ENCODE measurements around the gene NDUFS5.
"Not testable (repeated sequence)": the region's sequence is repeated elsewhere in the genome, so short reads cannot be mapped to it uniquely, and the experiment has no call there.

DNA sequence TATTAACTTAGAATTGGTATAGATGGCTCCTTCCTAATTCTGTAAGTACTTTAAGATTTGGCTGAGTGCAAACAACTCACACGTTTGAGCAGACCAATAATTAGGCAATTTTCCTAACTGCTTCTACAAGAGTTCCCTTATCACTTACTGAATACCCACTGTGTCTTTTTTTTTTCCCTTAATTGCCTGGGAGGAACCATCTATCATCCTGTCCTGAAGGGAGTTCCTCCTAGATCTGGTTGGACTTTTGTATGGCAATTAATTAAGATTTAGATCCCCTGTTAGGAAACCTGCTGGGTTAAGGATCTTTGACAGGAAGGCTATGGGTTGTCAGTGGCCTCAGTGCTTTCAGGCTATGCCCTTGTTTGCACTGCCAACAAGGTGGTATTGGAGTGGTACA is 46.8 kb upstream of the NDUFS5 start:
- TF ChIP-seq, protein P1, sequence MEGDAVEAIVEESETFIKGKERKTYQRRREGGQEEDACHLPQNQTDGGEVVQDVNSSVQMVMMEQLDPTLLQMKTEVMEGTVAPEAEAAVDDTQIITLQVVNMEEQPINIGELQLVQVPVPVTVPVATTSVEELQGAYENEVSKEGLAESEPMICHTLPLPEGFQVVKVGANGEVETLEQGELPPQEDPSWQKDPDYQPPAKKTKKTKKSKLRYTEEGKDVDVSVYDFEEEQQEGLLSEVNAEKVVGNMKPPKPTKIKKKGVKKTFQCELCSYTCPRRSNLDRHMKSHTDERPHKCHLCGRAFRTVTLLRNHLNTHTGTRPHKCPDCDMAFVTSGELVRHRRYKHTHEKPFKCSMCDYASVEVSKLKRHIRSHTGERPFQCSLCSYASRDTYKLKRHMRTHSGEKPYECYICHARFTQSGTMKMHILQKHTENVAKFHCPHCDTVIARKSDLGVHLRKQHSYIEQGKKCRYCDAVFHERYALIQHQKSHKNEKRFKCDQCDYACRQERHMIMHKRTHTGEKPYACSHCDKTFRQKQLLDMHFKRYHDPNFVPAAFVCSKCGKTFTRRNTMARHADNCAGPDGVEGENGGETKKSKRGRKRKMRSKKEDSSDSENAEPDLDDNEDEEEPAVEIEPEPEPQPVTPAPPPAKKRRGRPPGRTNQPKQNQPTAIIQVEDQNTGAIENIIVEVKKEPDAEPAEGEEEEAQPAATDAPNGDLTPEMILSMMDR (IDR thresholded peaks at IDR 0.05): not testable (repeated sequence)
- not testable (repeated sequence) for TF ChIP-seq POLR2A (IDR thresholded peaks at IDR 0.05)
